Activated naive CD8-positive, alpha-beta T cell (primary cell): ENCODE results near the gene IRF8.
"Not testable (repeated sequence)": the region's sequence is repeated elsewhere in the genome, so short reads cannot be mapped to it uniquely, and the experiment has no call there.

ENCODE experiments used
- H3K27ac Mint-ChIP-seq: one replicate; pipeline ENCODE4 v1.8.0; 2021; ENCODE audit warnings: mixed read lengths
- H3K27me3 Mint-ChIP-seq: one replicate; pipeline ENCODE4 v1.8.0; 2021; ENCODE audit warnings: mixed read lengths
- H3K36me3 Mint-ChIP-seq: one replicate; pipeline ENCODE4 v1.8.0; 2021; ENCODE audit warnings: mixed read lengths
- H3K4me1 Mint-ChIP-seq: one replicate; pipeline ENCODE4 v1.8.0; 2021; ENCODE audit warnings: low read depth, mixed read lengths
- H3K4me3 Mint-ChIP-seq: one replicate; pipeline ENCODE4 v1.8.0; 2021; ENCODE audit warnings: mild to moderate bottlenecking, mixed read lengths
- H3K9me3 Mint-ChIP-seq: one replicate; pipeline ENCODE4 v1.8.0; 2021; ENCODE audit warnings: low read depth, mixed read lengths

Gene IRF8

DNA sequence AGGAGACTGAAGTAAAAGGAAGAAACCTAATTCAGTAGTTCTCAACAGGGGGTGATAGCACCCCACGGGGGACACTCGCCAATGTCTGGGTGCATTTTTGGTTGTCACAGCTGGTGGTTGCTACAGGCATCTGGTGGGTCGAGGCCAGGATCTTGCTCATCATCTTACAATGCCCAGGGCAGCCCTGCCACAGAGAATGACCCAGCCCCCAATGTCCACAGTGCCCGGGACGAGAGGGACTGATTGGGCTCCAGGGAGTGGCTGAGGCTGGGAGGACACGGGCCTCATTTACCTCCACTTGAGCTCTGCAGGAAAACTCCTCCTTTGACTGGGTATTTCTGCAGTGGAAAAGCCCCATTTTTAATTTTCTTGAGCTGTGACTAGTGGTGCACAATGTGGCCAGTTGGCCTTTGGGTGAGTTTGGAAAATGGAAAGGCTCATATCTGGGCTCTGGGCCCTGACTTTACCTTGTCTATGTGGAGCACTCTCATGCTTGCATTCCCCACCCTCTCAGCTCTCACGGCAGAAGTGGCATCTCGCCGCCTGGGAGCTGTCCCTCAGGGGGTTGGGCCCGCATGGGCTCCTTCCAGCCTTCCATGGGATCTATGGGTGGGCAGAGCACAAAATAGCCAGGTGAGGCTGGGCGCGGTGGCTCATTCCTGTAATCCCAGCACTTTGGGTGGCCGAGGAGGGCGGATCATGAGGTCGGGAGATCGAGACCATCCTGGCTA, 37.7 kb upstream of the IRF8 start:
- Mint-ChIP-seq H3K27me3 (no peaks in the 10 kb centered on the region), H3K4me1 (peaks cover 8% of the 10 kb centered on the region), H3K4me3 (no peak overlapping the region), H3K9me3 (no peaks in the 10 kb centered on the region), H3K36me3 (no peaks in the 10 kb centered on the region), H3K27ac (no peak overlapping the region)

GRCh38 chr16:85862476-85863383, 36.2 kb upstream of the IRF8 start:
- H3K9me3 Mint-ChIP-seq, result no peaks in the 10 kb centered on the region
- peaks cover 6% of the 10 kb centered on the region for H3K4me1 Mint-ChIP-seq
- no peaks in the 10 kb centered on the region for H3K36me3 Mint-ChIP-seq
- no peak overlapping the region for H3K4me3 Mint-ChIP-seq
- H3K27ac Mint-ChIP-seq, result no peak overlapping the region
- no peaks in the 10 kb centered on the region for H3K27me3 Mint-ChIP-seq

DNA sequence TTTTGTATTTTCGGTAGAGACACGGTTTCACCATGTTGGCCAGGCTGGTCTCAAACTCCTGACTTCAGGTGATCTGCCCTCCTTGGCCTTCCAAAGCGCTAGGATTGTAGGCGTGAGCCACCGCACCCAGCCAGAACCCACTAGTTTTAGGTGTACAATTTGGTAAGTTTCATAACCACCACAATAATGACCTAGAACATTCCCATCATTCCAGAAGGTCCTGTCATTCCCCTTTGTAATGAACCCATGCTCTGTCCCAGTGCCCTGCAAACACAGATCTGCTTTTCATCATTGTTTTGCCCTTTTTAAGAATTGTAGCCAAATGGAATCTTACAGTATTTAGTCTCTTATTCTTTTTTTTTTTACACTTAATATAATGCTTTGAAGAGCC, 35.6 kb upstream of the IRF8 start:
- Mint-ChIP-seq H3K27ac (no peak overlapping the region), H3K4me1 (peaks cover 9% of the 10 kb centered on the region), H3K36me3 (no peaks in the 10 kb centered on the region), H3K27me3 (no peaks in the 10 kb centered on the region), H3K9me3 (no peaks in the 10 kb centered on the region), H3K4me3 (no peak overlapping the region)

GRCh38 chr16:85864965-85865364, 34.0 kb upstream of the IRF8 start:
- Mint-ChIP-seq H3K4me1 (peaks cover 22% of the 10 kb centered on the region), H3K27ac (no peak overlapping the region), H3K36me3 (no peaks in the 10 kb centered on the region), H3K4me3 (no peak overlapping the region), H3K27me3 (no peaks in the 10 kb centered on the region), H3K9me3 (no peaks in the 10 kb centered on the region)

- Mint-ChIP-seq H3K36me3 (no peaks in the 10 kb centered on the region), H3K4me1 (peaks cover 40% of the 10 kb centered on the region), H3K27me3 (no peaks in the 10 kb centered on the region), H3K9me3 (no peaks in the 10 kb centered on the region), H3K4me3 (no peak overlapping the region), H3K27ac (no peak overlapping the region)
Measured at GRCh38 chr16:85867189-85867588, 31.8 kb upstream of the IRF8 start.

- H3K36me3 Mint-ChIP-seq, result no peaks in the 10 kb centered on the region
- H3K9me3 Mint-ChIP-seq, result no peaks in the 10 kb centered on the region
- H3K4me3 Mint-ChIP-seq, result no peak overlapping the region
- H3K27me3 Mint-ChIP-seq, result no peaks in the 10 kb centered on the region
- peaks cover 40% of the 10 kb centered on the region for H3K4me1 Mint-ChIP-seq
- peak overlapping the region; percentile 86 for H3K27ac Mint-ChIP-seq
Measured at GRCh38 chr16:85868495-85868894, 30.5 kb upstream of the IRF8 start.

- peak overlapping the region; percentile 86 for H3K27ac Mint-ChIP-seq
- no peaks in the 10 kb centered on the region for H3K27me3 Mint-ChIP-seq
- no peaks in the 10 kb centered on the region for H3K9me3 Mint-ChIP-seq
- H3K4me1 Mint-ChIP-seq, result peaks cover 40% of the 10 kb centered on the region
- H3K36me3 Mint-ChIP-seq, result no peaks in the 10 kb centered on the region
- peak overlapping the region; percentile 53 for H3K4me3 Mint-ChIP-seq
Measured at GRCh38 chr16:85869206-85869605, 29.8 kb upstream of the IRF8 start.

- H3K27ac Mint-ChIP-seq, result peak overlapping the region; percentile 86
- peak overlapping the region; percentile 53 for H3K4me3 Mint-ChIP-seq
- H3K36me3 Mint-ChIP-seq, result no peaks in the 10 kb centered on the region
- H3K27me3 Mint-ChIP-seq, result no peaks in the 10 kb centered on the region
- peaks cover 40% of the 10 kb centered on the region for H3K4me1 Mint-ChIP-seq
- no peaks in the 10 kb centered on the region for H3K9me3 Mint-ChIP-seq
Measured at GRCh38 chr16:85869785-85870558, 29.0 kb upstream of the IRF8 start.

DNA sequence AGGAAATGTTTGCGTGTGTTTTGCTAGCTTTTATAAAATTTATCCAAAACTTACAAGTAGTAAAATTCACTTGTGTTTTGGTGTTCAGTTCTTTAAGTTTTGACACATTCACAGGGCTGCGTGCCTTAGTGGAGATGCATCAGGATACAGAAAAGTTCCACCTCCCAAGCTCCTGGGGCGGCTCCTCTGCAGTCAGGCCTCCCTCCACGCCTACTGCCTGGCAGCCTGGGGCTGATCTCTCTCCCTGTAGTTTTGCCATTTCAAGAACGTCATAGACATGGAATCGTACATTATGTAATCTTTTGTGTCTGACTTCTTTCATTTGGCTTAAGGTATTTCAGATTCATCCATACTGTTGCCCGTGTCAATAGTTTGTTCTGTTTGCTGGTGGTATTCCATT, 27.2 kb upstream of the IRF8 start:
- Mint-ChIP-seq H3K36me3 (no peaks in the 10 kb centered on the region), H3K9me3 (no peaks in the 10 kb centered on the region), H3K4me1 (peaks cover 38% of the 10 kb centered on the region), H3K27me3 (no peaks in the 10 kb centered on the region), H3K27ac (peak overlapping the region; percentile 87), H3K4me3 (peak overlapping the region; percentile 55)

- H3K9me3 Mint-ChIP-seq, result no peaks in the 10 kb centered on the region
- no peaks in the 10 kb centered on the region for H3K27me3 Mint-ChIP-seq
- no peak overlapping the region for H3K4me3 Mint-ChIP-seq
- H3K36me3 Mint-ChIP-seq, result no peaks in the 10 kb centered on the region
- no peak overlapping the region for H3K27ac Mint-ChIP-seq
- peaks cover 37% of the 10 kb centered on the region for H3K4me1 Mint-ChIP-seq
Measured at GRCh38 chr16:85872734-85873133, 26.2 kb upstream of the IRF8 start.

DNA sequence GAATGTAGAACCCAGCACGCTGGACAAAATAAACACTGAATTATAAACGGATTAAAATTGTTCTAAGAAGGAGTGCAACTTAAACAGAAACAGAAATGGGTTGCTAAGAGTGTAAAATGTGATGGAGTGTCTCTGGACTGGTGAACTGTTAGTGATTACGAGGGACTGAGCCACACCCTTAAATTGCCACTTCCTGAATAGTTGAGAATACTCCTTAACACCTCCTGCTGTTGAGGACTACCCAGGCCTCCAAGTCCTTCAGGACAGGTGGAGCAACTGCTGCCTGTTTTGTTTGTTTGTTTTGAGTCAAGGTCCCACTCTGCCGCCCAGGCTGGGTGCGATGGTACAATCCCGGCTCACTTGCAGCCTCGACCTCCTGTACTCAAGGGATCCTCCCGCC, 25.8 kb upstream of the IRF8 start:
- no peaks in the 10 kb centered on the region for H3K9me3 Mint-ChIP-seq
- H3K27me3 Mint-ChIP-seq, result no peaks in the 10 kb centered on the region
- H3K36me3 Mint-ChIP-seq, result no peaks in the 10 kb centered on the region
- H3K27ac Mint-ChIP-seq, result no peak overlapping the region
- H3K4me1 Mint-ChIP-seq, result peaks cover 34% of the 10 kb centered on the region
- H3K4me3 Mint-ChIP-seq, result no peak overlapping the region

GRCh38 chr16:85874031-85874430, 24.9 kb upstream of the IRF8 start:
- H3K27ac Mint-ChIP-seq, H3K4me3 Mint-ChIP-seq, H3K27me3 Mint-ChIP-seq, H3K9me3 Mint-ChIP-seq, H3K36me3 Mint-ChIP-seq: not testable (repeated sequence)
- peaks cover 28% of the 10 kb centered on the region for H3K4me1 Mint-ChIP-seq

DNA sequence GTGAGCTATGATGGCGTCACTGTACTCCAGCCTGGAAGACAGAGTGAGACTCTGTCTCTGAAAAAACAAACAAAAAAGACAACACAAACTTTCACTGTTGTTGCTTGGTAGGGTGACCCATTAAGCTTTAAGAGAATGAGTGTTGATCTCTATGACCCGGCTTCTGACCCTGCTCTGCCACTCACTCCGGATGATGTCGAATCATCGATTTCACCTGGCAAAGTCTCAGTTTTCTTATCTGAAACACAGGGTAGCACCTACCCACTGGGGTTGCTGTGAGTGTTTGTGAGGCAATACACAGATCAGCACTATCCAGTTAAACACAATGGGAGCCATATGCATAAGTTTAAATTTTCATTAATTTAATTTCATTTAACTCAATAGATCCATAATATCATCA, 20.6 kb upstream of the IRF8 start:
- Mint-ChIP-seq H3K27ac (no peak overlapping the region), H3K9me3 (no peaks in the 10 kb centered on the region), H3K36me3 (no peaks in the 10 kb centered on the region), H3K27me3 (no peaks in the 10 kb centered on the region), H3K4me3 (no peak overlapping the region), H3K4me1 (peaks cover 27% of the 10 kb centered on the region)

DNA sequence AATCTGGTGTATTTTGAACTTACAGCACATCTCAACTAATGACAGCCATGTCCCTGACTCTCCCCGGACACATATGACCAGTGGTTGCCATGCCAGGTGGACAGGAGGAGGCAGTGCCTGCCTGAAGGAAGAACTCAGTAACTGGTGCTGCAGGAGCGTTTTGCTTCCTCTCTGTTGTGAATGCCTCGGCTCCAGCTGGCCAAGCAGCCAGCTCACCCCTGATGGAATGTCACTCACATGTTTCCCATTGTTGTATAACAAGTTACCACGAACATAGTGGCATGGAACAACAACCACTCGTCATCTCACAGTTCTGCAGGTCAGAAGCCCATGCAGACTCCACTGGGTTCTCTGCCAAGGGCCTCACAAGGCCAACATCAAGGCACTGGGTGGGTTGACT, 20.1 kb upstream of the IRF8 start:
- Mint-ChIP-seq H3K4me1 (peaks cover 29% of the 10 kb centered on the region), H3K27me3 (no peaks in the 10 kb centered on the region), H3K4me3 (no peak overlapping the region), H3K9me3 (no peaks in the 10 kb centered on the region), H3K36me3 (no peaks in the 10 kb centered on the region), H3K27ac (no peak overlapping the region)

DNA sequence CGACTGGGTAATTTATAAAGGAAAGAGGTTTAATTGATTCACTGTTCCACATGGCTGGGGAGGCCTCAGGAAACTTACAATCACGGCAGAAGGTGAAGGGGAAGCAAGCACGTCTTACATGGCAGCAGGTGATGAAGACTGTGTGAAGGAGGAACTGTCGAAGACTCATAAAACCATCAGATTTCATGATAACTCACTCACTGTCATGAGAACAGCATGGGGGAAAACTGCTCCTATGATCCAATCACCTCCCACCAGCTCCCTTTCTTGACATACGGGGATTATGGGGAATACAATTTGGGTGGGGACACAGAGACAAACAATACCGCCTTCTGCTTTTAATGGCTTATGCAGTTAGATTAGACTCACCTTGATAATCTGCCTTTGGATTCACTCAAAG, 19.4 kb upstream of the IRF8 start:
- Mint-ChIP-seq H3K4me3 (no peak overlapping the region), H3K27me3 (no peaks in the 10 kb centered on the region), H3K4me1 (peaks cover 29% of the 10 kb centered on the region), H3K27ac (peak overlapping the region; percentile 9), H3K36me3 (no peaks in the 10 kb centered on the region), H3K9me3 (no peaks in the 10 kb centered on the region)
